H9 (cell line): ENCODE results near the gene EEF1A2. TPM values are rescaled to one million over a fixed set of nuclear protein-coding genes. Genes with fewer than 3 reads are reported as not detected.

Source experiments
- DNase-seq: peaks from one replicate; pipeline ENCODE4 v3.0.0-alpha.2; 2017
- H2AFZ ChIP-seq: one replicate; pipeline ENCODE4 v1.6.1; 2013; ENCODE audit warnings: mild to moderate bottlenecking, low read length, control low read depth, moderate library complexity
- H2AK5ac ChIP-seq: 2 replicates; pipeline ENCODE4 v1.6.1; 2013; ENCODE audit warnings: low read length, control low read depth, mixed read lengths; ENCODE audit not compliant: insufficient read length
- H2BK120ac ChIP-seq: one replicate; pipeline ENCODE4 v1.6.1; 2013; ENCODE audit warnings: low read depth, mild to moderate bottlenecking, low read length, control low read depth, inconsistent platforms; ENCODE audit not compliant: poor library complexity, severe bottlenecking
- H2BK12ac ChIP-seq: 2 replicates; pipeline ENCODE4 v1.6.1; 2013; ENCODE audit warnings: low read length, control low read depth, mixed read lengths, low read depth; ENCODE audit not compliant: insufficient read length
- H2BK15ac ChIP-seq: 2 replicates; pipeline ENCODE4 v1.6.1; 2013; ENCODE audit warnings: low read depth, low read length, control low read depth
- H2BK20ac ChIP-seq: one replicate; pipeline ENCODE4 v1.6.1; 2013; ENCODE audit warnings: low read depth, mild to moderate bottlenecking, low read length, control low read depth, inconsistent platforms; ENCODE audit not compliant: poor library complexity, severe bottlenecking
- H2BK5ac ChIP-seq: 2 replicates; pipeline ENCODE4 v1.6.1; 2013; ENCODE audit warnings: low read length, control low read depth, mixed read lengths; ENCODE audit not compliant: insufficient read length
- H3K14ac ChIP-seq: 2 replicates; pipeline ENCODE4 v1.6.1; 2013; ENCODE audit warnings: low read length, control low read depth; ENCODE audit not compliant: insufficient read depth
- H3K18ac ChIP-seq: 2 replicates; pipeline ENCODE4 v1.6.1; 2013; ENCODE audit warnings: low read depth, mild to moderate bottlenecking, mixed read lengths, low read length, control low read depth; ENCODE audit not compliant: insufficient read length
- H3K23ac ChIP-seq: 2 replicates; pipeline ENCODE4 v1.6.1; 2013; ENCODE audit warnings: low read length, control low read depth, mixed read lengths, low read depth; ENCODE audit not compliant: insufficient read length
- H3K23me2 ChIP-seq: 2 replicates; pipeline ENCODE4 v1.6.1; 2013; ENCODE audit warnings: low read depth, mild to moderate bottlenecking, mixed read lengths, low read length, control low read depth; ENCODE audit not compliant: insufficient read length, poor library complexity, severe bottlenecking
- H3K27ac ChIP-seq: 2 replicates; pipeline ENCODE4 v1.5.1; 2013; ENCODE audit warnings: low read length, control low read depth, mixed read lengths, low read depth; ENCODE audit not compliant: insufficient read length
- H3K27me3 ChIP-seq: 2 replicates; pipeline ENCODE4 v1.6.1; 2013; ENCODE audit warnings: low read length, control low read depth, inconsistent platforms; ENCODE audit not compliant: insufficient read depth
- H3K4ac ChIP-seq: 2 replicates; pipeline ENCODE4 v1.6.1; 2013; ENCODE audit warnings: low read depth, mild to moderate bottlenecking, control low read depth, inconsistent platforms, low read length, moderate library complexity
- H3K4me1 ChIP-seq: 2 replicates; pipeline ENCODE4 v1.6.1; 2013; ENCODE audit warnings: low read length, control low read depth, inconsistent platforms; ENCODE audit not compliant: insufficient read depth
- H3K4me2 ChIP-seq: 2 replicates; pipeline ENCODE4 v1.6.1; 2013; ENCODE audit warnings: low read length, control low read depth, mixed read lengths; ENCODE audit not compliant: insufficient read length, insufficient read depth
- H3K56ac ChIP-seq: 2 replicates; pipeline ENCODE4 v1.6.1; 2013; ENCODE audit warnings: low read depth, mild to moderate bottlenecking, mixed read lengths, low read length, control low read depth; ENCODE audit not compliant: insufficient read length
- H3K79me1 ChIP-seq: 2 replicates; pipeline ENCODE4 v1.6.1; 2013; ENCODE audit warnings: low read depth, mild to moderate bottlenecking, moderate library complexity, low read length, control low read depth, inconsistent platforms; ENCODE audit not compliant: insufficient read depth, poor library complexity, severe bottlenecking
- H3K79me2 ChIP-seq: 2 replicates; pipeline ENCODE4 v1.6.1; 2013; ENCODE audit warnings: low read length, control low read depth, inconsistent platforms; ENCODE audit not compliant: insufficient read depth
- H3K9ac ChIP-seq: 2 replicates; pipeline ENCODE4 v1.6.1; 2013; ENCODE audit warnings: low read length, control low read depth, mixed read lengths; ENCODE audit not compliant: insufficient read length; ENCODE audit errors: extremely low read depth
- H3K9me3 ChIP-seq: one replicate; pipeline ENCODE4 v1.6.1; 2013; ENCODE audit warnings: low read depth, low read length, inconsistent platforms; ENCODE audit not compliant: control insufficient read depth
- H3T11ph ChIP-seq: one replicate; pipeline ENCODE4 v1.6.1; 2013; ENCODE audit warnings: mild to moderate bottlenecking, low read length, control low read depth, inconsistent platforms
- H4K20me1 ChIP-seq: one replicate; pipeline ENCODE4 v1.6.1; 2013; ENCODE audit not compliant: control insufficient read depth, insufficient read length, insufficient read depth
- H4K5ac ChIP-seq: 2 replicates; pipeline ENCODE4 v1.6.1; 2013; ENCODE audit warnings: low read depth, mild to moderate bottlenecking, mixed read lengths, low read length, control low read depth; ENCODE audit not compliant: insufficient read length
- H4K8ac ChIP-seq: replicated peaks from 2 replicates; pipeline ENCODE4 v1.6.1; 2013; ENCODE audit warnings: low read length, control low read depth, mixed read lengths, low read depth; ENCODE audit not compliant: insufficient read length
- H4K91ac ChIP-seq: 2 replicates; pipeline ENCODE4 v1.6.1; 2013; ENCODE audit warnings: low read depth, mild to moderate bottlenecking, moderate library complexity, mixed read lengths, low read length, control low read depth; ENCODE audit not compliant: insufficient read length
- H3K27ac Mint-ChIP-seq, 3 experiments: 2 replicates in 2 of 3; 3 replicates in 1 of 3; pipeline ENCODE4 v1.8.0; 2020 to 2021; ENCODE audit warnings: mixed read lengths in 3 of 3, mild to moderate bottlenecking in 1 of 3, moderate library complexity in 1 of 3
- H3K27me3 Mint-ChIP-seq: 2 replicates; pipeline ENCODE4 v1.8.0; 2021; ENCODE audit warnings: low read depth, mild to moderate bottlenecking, moderate library complexity, mixed read lengths
- H3K36me3 Mint-ChIP-seq, 3 experiments: 2 replicates in 2 of 3; 3 replicates in 1 of 3; pipeline ENCODE4 v1.8.0; 2020 to 2021; ENCODE audit warnings: low read depth in 3 of 3, mixed read lengths in 3 of 3; ENCODE audit not compliant: insufficient read depth in 1 of 3
- H3K4me1 Mint-ChIP-seq, 2 experiments: 2 replicates each; pipeline ENCODE4 v1.8.0; 2020; ENCODE audit warnings: mixed read lengths in 2 of 2
- H3K4me3 Mint-ChIP-seq, 2 experiments: 2 replicates in 1 of 2; 3 replicates in 1 of 2; pipeline ENCODE4 v1.8.0; 2020 to 2021; ENCODE audit warnings: mild to moderate bottlenecking in 2 of 2, mixed read lengths in 2 of 2, moderate library complexity in 1 of 2
- H3K9me3 Mint-ChIP-seq, 2 experiments: 2 replicates in 1 of 2; 3 replicates in 1 of 2; pipeline ENCODE4 v1.8.0; 2020; ENCODE audit warnings: mild to moderate bottlenecking in 2 of 2, mixed read lengths in 2 of 2, moderate library complexity in 1 of 2
- WGBS: extraction: QIAGEN DNeasy Blood & Tissue Kit; methylation state at CpG from one replicate; pipeline ENCODE4 v1.1.7; 2013; ENCODE audit warnings: missing lambda C conversion rate, low lambda C conversion rate, mixed read lengths; ENCODE audit not compliant: insufficient read length; ENCODE audit errors: extremely low coverage; 5-methylcytosine and 5-hydroxymethylcytosine counted together
- total RNA-seq: library from RNA; stranded (reverse); gene quantifications from 2 replicates; pipeline ENCODE4 v1.2.1, GENCODE V29; 2021
- TF ChIP-seq, protein P1 (sequence below): fragments of 200-600 bp; sonication (generic); conservative IDR thresholded peaks from 3 replicates; pipeline ENCODE4 v1.8.0; 2021; ENCODE audit warnings: antibody characterized with exemption, mild to moderate bottlenecking

Gene EEF1A2
- total RNA-seq, 1 experiment from 2014 or later, result 27.4 TPM

DNA sequence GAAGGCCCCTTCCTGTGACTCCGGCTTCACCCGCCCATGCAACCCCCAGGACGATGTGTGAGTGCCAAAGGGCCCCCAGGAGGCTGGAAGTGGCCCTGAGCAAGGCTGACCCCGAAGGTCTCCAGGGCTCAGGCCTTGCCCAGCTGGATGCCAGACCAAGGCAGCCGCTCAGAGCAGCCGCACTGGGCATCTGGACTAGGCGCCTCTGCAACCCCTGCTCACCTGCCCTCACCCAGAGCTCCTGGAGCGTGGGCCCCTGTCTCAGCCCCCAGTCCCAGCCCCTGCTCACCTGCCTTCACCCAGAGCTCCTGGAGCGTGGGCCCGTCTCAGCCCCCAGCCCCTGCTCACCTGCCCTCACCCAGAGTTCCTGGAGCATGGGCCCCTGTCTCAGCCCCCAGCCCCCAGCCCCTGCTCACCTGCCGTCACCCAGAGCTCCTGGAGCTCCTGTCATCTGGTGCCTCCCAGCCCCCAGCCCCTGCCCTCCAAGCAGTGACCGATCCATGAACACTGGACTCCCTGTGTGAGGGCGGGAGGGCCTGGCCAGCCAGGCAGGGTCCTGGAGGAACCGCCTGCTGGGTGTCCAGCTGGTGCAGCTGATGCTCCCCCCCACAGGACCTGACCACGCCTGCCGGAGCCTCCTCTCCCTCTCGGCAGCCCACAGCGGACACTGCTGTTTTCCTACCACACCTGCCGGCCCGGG is 47.5 kb upstream of the EEF1A2 start:
- Histone ChIP-seq H2AFZ (no peak overlapping the region), H2AK5ac (no peak overlapping the region), H3K4me2 (no peak overlapping the region), H3K4ac (no peak overlapping the region), H2BK120ac (no peak overlapping the region), H4K5ac (no peak overlapping the region), H2BK12ac (no peak overlapping the region), H3K79me1 (no peaks in the 10 kb centered on the region), H3K23ac (no peak overlapping the region), H2BK5ac (no peak overlapping the region), H4K91ac (no peak overlapping the region), H4K20me1 (peaks cover 3% of the 10 kb centered on the region), H2BK15ac (no peak overlapping the region), H2BK20ac (no peak overlapping the region), H3K23me2 (no peaks in the 10 kb centered on the region), H3K4me1 (no peaks in the 10 kb centered on the region; the same call in 1 of the 2 replicates), H3T11ph (no peak overlapping the region), H3K9ac (no peak overlapping the region), H3K9me3 (no peaks in the 10 kb centered on the region), H3K18ac (no peak overlapping the region), H3K27me3 (no peaks in the 10 kb centered on the region), H3K27ac (no peak overlapping the region), H4K8ac (no peak overlapping the region), H3K14ac (no peak overlapping the region), H3K79me2 (no peaks in the 10 kb centered on the region), H3K56ac (no peak overlapping the region)
- DNase-seq, result no peak
- H3K27me3 Mint-ChIP-seq, result no peaks in the 10 kb centered on the region
- no peak overlapping the region for H3K27ac Mint-ChIP-seq
- H3K36me3 Mint-ChIP-seq, result no peaks in the 10 kb centered on the region; a peak in 1 of 7 replicates
- TF ChIP-seq, protein P1, sequence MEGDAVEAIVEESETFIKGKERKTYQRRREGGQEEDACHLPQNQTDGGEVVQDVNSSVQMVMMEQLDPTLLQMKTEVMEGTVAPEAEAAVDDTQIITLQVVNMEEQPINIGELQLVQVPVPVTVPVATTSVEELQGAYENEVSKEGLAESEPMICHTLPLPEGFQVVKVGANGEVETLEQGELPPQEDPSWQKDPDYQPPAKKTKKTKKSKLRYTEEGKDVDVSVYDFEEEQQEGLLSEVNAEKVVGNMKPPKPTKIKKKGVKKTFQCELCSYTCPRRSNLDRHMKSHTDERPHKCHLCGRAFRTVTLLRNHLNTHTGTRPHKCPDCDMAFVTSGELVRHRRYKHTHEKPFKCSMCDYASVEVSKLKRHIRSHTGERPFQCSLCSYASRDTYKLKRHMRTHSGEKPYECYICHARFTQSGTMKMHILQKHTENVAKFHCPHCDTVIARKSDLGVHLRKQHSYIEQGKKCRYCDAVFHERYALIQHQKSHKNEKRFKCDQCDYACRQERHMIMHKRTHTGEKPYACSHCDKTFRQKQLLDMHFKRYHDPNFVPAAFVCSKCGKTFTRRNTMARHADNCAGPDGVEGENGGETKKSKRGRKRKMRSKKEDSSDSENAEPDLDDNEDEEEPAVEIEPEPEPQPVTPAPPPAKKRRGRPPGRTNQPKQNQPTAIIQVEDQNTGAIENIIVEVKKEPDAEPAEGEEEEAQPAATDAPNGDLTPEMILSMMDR, result no peak
- H3K4me1 Mint-ChIP-seq, result peaks cover 12 to 30% of the 10 kb centered on the region in 2 experiments
- H3K9me3 Mint-ChIP-seq, result no peaks in the 10 kb centered on the region
- WGBS, result no CpG with 5 or more reads among the region's 20 CpGs
- H3K4me3 Mint-ChIP-seq, result no peak overlapping the region
